Tibial nerve (tissue), 4 donors: Measurements from ENCODE around the gene RAPGEF2. TPM values are rescaled to one million over a fixed set of nuclear protein-coding genes. Genes with fewer than 3 reads are reported as not detected.

Experiments
- DNase-seq, 2 donors: peaks; one replicate each; pipeline ENCODE4 v3.0.0-alpha.2; 2019; ENCODE audit warnings: low spot score in 2 of 2
- H3K27ac ChIP-seq, 4 donors: fragments of 200-600 bp; sonication (generic) in 3 of 4; one replicate each; pipeline ENCODE4 v1.5.1; 2017 to 2019; ENCODE audit warnings: mild to moderate bottlenecking in 1 of 4
- H3K27me3 ChIP-seq, 2 donors: fragments of 200-600 bp; sonication (generic) in 1 of 2; one replicate each; pipeline versions ENCODE4 v1.5.1 to v1.6.0; 2017 to 2019
- H3K36me3 ChIP-seq, 3 donors: fragments of 200-600 bp; sonication (generic); one replicate each; pipeline ENCODE4 v1.5.1; 2018 to 2019
- H3K4me1 ChIP-seq, 4 donors: fragments of 200-600 bp; sonication (generic) in 3 of 4; one replicate each; pipeline ENCODE4 v1.5.1; 2017 to 2019
- H3K4me3 ChIP-seq, 4 donors: fragments of 200-600 bp; sonication (generic) in 3 of 4; one replicate each; pipeline ENCODE4 v1.5.1; 2017 to 2019; ENCODE audit warnings: mild to moderate bottlenecking in 1 of 4, moderate library complexity in 1 of 4
- H3K9me3 ChIP-seq, 4 donors: fragments of 200-600 bp; sonication (generic) in 3 of 4; one replicate each; pipeline ENCODE4 v1.5.1; 2017 to 2019
- EP300 ChIP-seq, 2 donors: sonication (generic); formaldehyde crosslinking; IDR thresholded peaks; one replicate each; pipeline ENCODE4 v1.6.1; 2017; ENCODE audit warnings: antibody characterized with exemption in 2 of 2, mild to moderate bottlenecking in 1 of 2
- POLR2A ChIP-seq, 2 donors: fragments of 450-650 bp; IDR thresholded peaks; one replicate each; pipeline ENCODE4 v1.6.1; 2017; ENCODE audit warnings: antibody characterized with exemption in 2 of 2, mild to moderate bottlenecking in 2 of 2, moderate library complexity in 2 of 2
- WGBS, 2 donors: methylation state at CpG; one replicate each; pipeline ENCODE4 v1.1.5; 2018; 5-methylcytosine and 5-hydroxymethylcytosine counted together
- total RNA-seq, 4 donors: library from RNA; depleted of rRNA; stranded (reverse); fragments of >200 nt; gene quantifications; one replicate each; pipeline ENCODE4 v1.1.0, GENCODE V29; 2016
- TF ChIP-seq, protein P1 (sequence below), 5 experiments: fragments of 200-600 bp in 3 of 5; fragments of 450-650 bp in 2 of 5; sonication (generic) in 3 of 5; IDR thresholded peaks; one replicate each; pipeline ENCODE4 v1.5.1; 2016 to 2019; ENCODE audit warnings: antibody characterized with exemption in 5 of 5, mild to moderate bottlenecking in 3 of 5, moderate library complexity in 2 of 5

Gene RAPGEF2
- total RNA-seq, 4 donors from 2014 or later, result 61.0 to 81.5 (median 69.5) TPM

- DNase-seq, result no peak
- no peak overlapping the region for H3K4me3 ChIP-seq
- WGBS, 2 donors, result 93 to 97% methylated on average over 3 of the region's 3 CpGs
- no peaks in the 10 kb centered on the region for H3K27me3 ChIP-seq
- TF ChIP-seq POLR2A (IDR thresholded peaks at IDR 0.05) (no peak), EP300 (IDR thresholded peaks at IDR 0.05) (no peak)
- TF ChIP-seq, protein P1, sequence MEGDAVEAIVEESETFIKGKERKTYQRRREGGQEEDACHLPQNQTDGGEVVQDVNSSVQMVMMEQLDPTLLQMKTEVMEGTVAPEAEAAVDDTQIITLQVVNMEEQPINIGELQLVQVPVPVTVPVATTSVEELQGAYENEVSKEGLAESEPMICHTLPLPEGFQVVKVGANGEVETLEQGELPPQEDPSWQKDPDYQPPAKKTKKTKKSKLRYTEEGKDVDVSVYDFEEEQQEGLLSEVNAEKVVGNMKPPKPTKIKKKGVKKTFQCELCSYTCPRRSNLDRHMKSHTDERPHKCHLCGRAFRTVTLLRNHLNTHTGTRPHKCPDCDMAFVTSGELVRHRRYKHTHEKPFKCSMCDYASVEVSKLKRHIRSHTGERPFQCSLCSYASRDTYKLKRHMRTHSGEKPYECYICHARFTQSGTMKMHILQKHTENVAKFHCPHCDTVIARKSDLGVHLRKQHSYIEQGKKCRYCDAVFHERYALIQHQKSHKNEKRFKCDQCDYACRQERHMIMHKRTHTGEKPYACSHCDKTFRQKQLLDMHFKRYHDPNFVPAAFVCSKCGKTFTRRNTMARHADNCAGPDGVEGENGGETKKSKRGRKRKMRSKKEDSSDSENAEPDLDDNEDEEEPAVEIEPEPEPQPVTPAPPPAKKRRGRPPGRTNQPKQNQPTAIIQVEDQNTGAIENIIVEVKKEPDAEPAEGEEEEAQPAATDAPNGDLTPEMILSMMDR (IDR thresholded peaks at IDR 0.05), result no peak
- peaks cover 0 to 84% (median 8%) of the 10 kb centered on the region in 3 donors for H3K36me3 ChIP-seq
- H3K27ac ChIP-seq, result no peak overlapping the region
- no peaks in the 10 kb centered on the region for H3K9me3 ChIP-seq
- no peaks in the 10 kb centered on the region for H3K4me1 ChIP-seq
Measured at GRCh38 chr4:159342374-159342773, 239.5 kb downstream of the RAPGEF2 start.

DNA sequence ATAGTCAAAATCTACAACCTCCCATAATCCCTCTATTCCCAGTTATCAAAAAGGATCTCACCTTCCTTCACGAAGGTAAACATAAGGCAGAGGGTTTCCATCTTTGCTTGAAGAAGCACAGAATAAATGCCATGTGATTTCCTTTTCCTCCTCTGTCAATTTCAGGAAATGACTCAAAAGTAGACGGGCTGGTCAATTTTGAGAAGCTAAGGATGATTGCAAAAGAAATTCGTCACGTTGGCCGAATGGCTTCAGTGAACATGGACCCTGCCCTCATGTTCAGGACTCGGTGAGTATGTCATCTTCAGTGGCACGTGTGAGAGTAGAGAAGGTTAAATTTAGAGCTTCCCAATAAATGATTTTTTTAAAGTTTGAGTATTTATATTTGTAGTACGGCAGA is 240.2 kb downstream of the RAPGEF2 start:
- TF ChIP-seq, protein P1 (IDR thresholded peaks at IDR 0.05), result no peak
- no peak for TF ChIP-seq POLR2A (IDR thresholded peaks at IDR 0.05)
- TF ChIP-seq EP300 (IDR thresholded peaks at IDR 0.05), result no peak
- no peaks in the 10 kb centered on the region for H3K9me3 ChIP-seq
- H3K4me3 ChIP-seq, result no peak overlapping the region
- DNase-seq, result no peak
- H3K27me3 ChIP-seq, result no peaks in the 10 kb centered on the region
- 86 to 91% methylated on average over 8 of the region's 8 CpGs for WGBS, 2 donors
- H3K27ac ChIP-seq, result no peak overlapping the region
- peaks cover 0 to 92% (median 8%) of the 10 kb centered on the region in 3 donors for H3K36me3 ChIP-seq
- no peaks in the 10 kb centered on the region for H3K4me1 ChIP-seq

- no peak overlapping the region for H3K4me3 ChIP-seq
- TF ChIP-seq POLR2A (IDR thresholded peaks at IDR 0.05) (no peak), EP300 (IDR thresholded peaks at IDR 0.05) (no peak)
- TF ChIP-seq, protein P1 (IDR thresholded peaks at IDR 0.05), result no peak
- DNase-seq, result no peak
- H3K36me3 ChIP-seq, result peaks cover 0 to 90% (median 0%) of the 10 kb centered on the region in 3 donors
- no peaks in the 10 kb centered on the region for H3K27me3 ChIP-seq
- H3K9me3 ChIP-seq, result no peaks in the 10 kb centered on the region
- no peak overlapping the region for H3K27ac ChIP-seq
- whole genome bisulfite sequencing, 2 donors, result 95 to 98% methylated on average over 4 of the region's 4 CpGs
- H3K4me1 ChIP-seq, result no peaks in the 10 kb centered on the region
Measured at GRCh38 chr4:159344877-159345276, 242.0 kb downstream of the RAPGEF2 start.

- H3K27me3 ChIP-seq, result no peaks in the 10 kb centered on the region
- H3K9me3 ChIP-seq, result no peaks in the 10 kb centered on the region
- no peak for DNase-seq
- WGBS, 2 donors, result 98 to 99% methylated on average over 5 of the region's 5 CpGs
- H3K4me3 ChIP-seq, result no peak overlapping the region
- H3K27ac ChIP-seq, result no peak overlapping the region
- H3K4me1 ChIP-seq, result no peaks in the 10 kb centered on the region
- TF ChIP-seq EP300 (IDR thresholded peaks at IDR 0.05), result no peak
- TF ChIP-seq, protein P1 (IDR thresholded peaks at IDR 0.05), result no peak
- H3K36me3 ChIP-seq, result peaks cover 0 to 93% (median 0%) of the 10 kb centered on the region in 3 donors
Measured at GRCh38 chr4:159346681-159347080, 243.8 kb downstream of the RAPGEF2 start.

DNA sequence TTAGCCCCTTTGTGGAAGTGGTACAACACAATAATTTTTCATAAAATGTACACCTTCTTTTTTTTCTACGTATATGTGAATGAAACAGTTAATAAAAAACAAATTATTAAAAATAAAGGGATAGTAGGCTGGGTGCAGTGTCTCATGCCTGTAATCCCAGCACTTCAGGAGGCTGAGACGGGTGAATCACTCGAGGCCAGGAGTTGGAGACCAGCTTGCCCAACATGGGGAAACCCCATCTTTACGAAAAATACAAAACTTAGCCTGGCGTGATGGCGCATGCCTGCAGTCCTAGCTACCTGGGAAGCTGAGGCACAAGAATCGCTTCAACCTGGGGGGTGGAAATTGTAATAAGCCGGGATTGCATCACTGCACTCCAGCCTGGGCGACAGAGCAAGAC is 244.9 kb downstream of the RAPGEF2 start:
- TF ChIP-seq POLR2A (IDR thresholded peaks at IDR 0.05), result no peak
- TF ChIP-seq EP300 (IDR thresholded peaks at IDR 0.05), result no peak
- WGBS, 2 donors, result 91 to 93% methylated on average over 9 of the region's 9 CpGs
- no peaks in the 10 kb centered on the region for H3K27me3 ChIP-seq
- no peak overlapping the region for H3K27ac ChIP-seq
- H3K9me3 ChIP-seq, result no peaks in the 10 kb centered on the region
- H3K4me3 ChIP-seq, result no peak overlapping the region
- no peaks in the 10 kb centered on the region for H3K4me1 ChIP-seq
- no peak for DNase-seq
- peaks cover 0 to 93% (median 5%) of the 10 kb centered on the region in 3 donors for H3K36me3 ChIP-seq

DNA sequence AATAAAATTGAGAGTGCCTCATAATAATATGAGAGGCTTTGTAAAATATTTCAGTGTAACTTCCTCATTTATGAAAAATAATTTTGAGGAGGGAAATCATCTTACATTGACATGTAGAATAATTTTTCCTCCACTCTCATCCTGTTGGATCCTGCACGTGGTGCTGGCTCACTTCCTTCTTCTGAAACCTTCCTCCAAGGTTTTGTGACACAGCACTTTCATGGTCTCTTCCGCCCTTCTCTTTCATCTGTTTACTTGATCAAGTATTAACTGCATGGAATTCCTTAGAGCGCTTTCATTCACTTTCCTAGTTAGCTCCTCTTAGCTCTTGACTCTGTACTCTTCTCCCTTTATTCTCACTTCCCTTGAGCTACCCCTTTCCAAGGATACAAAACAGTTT is 246.5 kb downstream of the RAPGEF2 start:
- H3K27ac ChIP-seq, result no peak overlapping the region
- no peak overlapping the region for H3K4me3 ChIP-seq
- H3K9me3 ChIP-seq, result no peaks in the 10 kb centered on the region
- H3K4me1 ChIP-seq, result no peaks in the 10 kb centered on the region
- no peaks in the 10 kb centered on the region for H3K27me3 ChIP-seq
- DNase-seq, result no peak
- 89 to 90% methylated on average over 3 of the region's 3 CpGs for WGBS, 2 donors
- TF ChIP-seq EP300 (IDR thresholded peaks at IDR 0.05), result no peak
- TF ChIP-seq POLR2A (IDR thresholded peaks at IDR 0.05), result no peak
- TF ChIP-seq, protein P1 (IDR thresholded peaks at IDR 0.05), result no peak
- peaks cover 0 to 93% (median 13%) of the 10 kb centered on the region in 3 donors for H3K36me3 ChIP-seq
